GM18909 (cell line): Measurements from ENCODE around the gene USP33.
"Not testable (repeated sequence)": the region's sequence is repeated elsewhere in the genome, so short reads cannot be mapped to it uniquely, and the experiment has no call there.

Source experiments
- ATAC-seq: cut with Tn5 transposase; IDR thresholded peaks from one replicate; pipeline ENCODE4 v1.9.1; 2021; ENCODE audit warnings: mild to moderate bottlenecking; ENCODE audit not compliant: unreplicated experiment, poor library complexity

Gene USP33

DNA sequence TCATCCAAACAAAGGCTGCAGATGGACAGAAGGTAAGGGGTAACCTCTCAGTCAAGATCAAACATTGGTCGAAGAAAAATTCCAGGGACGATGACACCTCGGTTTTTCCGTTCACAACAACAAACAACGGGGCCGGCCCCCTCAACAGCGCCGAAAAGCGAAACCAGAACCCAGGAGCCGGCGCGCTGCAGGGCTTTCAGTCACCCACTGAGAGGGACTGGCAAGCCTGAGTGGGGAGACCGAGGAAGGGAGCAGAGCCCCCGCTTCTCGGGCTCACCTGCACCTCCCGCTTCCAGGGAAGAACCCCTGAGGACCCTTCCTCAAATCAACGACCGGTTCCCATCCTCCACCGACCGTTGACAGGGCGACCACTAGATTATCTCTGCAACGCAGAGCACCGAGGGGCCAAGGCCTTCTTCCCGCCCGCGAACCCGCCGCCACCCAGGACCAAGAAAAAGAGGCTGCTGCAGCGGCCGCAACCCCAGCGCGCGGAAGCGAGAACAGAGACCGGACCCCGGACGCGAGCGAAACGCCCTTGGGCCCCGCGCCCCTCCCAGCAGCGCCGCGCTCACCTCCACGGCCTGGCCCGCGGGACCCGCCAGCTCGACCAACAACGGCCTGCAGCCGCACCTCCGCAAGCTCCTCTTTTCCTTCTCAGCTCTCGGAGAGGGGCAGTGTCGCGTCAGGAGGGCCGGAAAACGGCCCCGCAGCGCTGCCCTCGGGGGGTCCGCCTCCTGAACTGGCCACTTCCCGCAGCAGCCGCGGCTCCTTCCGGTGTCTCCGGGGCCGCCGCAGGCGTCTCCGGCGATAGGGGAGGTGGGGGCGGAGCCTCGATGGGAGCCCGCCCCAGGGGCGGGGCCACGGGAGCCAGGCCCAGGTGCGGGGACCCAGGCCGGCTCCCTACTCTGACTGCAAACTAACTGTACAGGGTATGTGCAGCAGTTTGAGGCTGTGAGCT, at the start of gene USP33:
TSS of gene USP33 (minus strand) at position 782 of the 958 bp plus-strand sequence. CDS start 18,155 bp downstream, outside the sequence.
- peak; percentile 97 for ATAC-seq

GRCh38 chr1:77803371-77803770, 43.7 kb upstream of the USP33 start:
- no peak for ATAC-seq

GRCh38 chr1:77802026-77802425, 42.4 kb upstream of the USP33 start:
- no peak for ATAC-seq

GRCh38 chr1:77797991-77798390, 38.3 kb upstream of the USP33 start:
- ATAC-seq = no peak

DNA sequence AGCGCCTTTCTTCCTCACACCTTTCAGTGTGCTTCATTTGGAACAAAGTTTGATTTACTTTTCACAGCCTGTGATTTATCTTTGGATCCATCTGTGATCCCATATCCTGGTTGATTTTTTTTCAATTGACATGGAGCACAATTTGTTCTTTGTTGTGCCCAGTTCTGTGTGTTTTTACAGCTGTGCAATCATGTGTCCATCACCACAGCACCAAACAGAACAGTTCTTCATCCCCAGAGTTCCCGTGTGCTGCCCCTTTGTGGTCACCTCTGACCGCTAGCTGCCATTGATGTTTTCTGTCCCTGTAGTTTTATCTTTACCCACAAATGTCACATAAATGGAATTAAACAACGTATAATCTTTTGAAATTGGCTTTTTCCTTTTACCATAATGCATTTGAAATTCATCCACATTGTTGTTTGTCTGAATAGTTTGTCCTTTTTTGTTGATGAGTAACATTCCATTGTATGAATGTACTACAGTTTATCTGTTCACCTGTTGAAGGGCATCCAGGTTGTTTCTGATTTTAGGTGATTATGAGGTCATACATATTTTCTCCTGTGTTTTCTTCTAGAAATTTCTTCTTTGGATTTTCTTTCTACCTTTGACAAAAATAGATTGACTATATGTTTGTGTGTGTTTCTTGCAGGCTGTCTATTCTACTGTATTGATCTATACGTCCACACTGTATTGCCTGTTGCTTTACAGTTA, 37.2 kb upstream of the USP33 start:
- ATAC-seq = no peak

DNA sequence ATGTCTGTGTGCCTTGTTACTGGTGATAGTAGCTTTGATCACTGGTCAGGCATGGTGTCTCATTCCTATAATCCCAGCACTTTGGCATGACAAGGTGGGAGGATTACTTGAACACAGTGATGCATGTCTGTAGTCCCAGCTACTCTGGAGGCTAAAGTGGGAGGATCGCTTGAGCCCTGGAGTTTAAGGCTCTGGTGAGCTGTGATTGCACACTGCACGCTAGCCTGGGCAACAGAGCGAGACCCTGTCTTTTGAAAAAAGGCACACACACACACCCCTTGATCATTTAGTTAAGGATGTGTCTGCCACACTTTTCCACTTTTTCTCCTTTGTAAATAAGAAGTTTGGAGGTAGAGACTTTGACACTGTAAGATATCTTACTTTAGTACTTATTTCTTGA, 34.9 kb upstream of the USP33 start:
- ATAC-seq = no peak

GRCh38 chr1:77786093-77786741, 26.6 kb upstream of the USP33 start:
- not testable (repeated sequence) for ATAC-seq

- ATAC-seq = no peak
Observed at GRCh38 chr1:77783141-77783540, 23.5 kb upstream of the USP33 start.

DNA sequence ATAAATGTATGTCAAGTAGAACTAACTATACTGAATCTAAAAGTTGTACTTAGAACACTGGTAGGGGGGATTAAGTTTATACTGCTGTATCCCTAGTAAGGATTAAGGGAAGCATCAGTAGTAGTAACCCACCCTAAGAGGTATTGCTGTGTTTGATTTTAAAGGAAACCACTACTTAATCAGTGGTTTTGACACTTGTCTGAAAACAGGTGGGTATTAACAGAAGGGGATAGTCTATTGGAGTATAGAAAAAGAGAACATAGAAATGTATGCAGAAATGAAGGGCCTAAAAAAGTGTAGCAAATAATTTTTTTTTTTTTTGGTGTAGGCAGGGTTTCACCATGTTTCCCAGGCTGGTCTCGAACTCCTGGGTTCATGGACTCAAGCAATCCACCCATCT, 22.0 kb upstream of the USP33 start:
- no peak for ATAC-seq

DNA sequence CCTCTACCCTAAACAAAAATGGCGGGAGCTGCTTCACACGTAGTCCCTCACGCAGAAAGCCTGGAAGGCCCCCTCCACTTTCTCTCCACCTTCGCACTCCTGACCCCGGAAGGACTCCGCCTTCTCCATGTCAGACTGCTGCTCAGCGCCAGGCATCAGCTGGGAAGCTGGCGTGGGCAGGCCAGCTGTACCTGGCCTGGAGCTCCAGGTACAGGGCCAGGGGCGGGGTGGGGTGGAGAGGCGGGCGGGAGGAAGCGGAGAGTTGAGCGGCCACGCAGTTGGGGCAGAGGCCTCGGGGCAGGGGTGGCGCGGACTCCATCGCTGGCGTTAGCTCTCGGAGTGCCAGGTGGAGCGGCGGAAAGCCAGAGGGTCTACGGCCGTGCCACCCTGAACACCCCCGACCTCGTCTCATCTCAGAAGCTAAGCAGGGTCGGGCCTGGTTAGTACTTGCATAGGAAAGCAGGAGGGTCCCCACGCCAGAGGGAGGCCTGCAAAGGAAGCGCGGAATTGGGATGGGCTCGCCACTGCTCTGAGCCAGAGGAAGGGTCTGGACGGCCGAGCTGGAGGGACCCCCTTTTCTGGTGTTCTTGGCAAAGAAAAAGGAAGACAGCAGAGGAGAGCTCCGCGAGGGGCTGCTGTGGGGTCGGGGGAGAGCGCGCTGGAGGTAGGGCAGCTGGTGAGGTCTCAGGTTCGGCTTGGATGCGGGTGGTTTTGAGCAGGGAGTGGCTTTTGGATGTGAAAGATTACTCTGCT, 20.1 kb upstream of the USP33 start, which contains the start of gene MIGA1:
TSS of gene MIGA1 (plus strand) at position 121 of the 753 bp plus-strand sequence. CDS start 3,604 bp downstream, outside the sequence.
- peak; percentile 93 for ATAC-seq

DNA sequence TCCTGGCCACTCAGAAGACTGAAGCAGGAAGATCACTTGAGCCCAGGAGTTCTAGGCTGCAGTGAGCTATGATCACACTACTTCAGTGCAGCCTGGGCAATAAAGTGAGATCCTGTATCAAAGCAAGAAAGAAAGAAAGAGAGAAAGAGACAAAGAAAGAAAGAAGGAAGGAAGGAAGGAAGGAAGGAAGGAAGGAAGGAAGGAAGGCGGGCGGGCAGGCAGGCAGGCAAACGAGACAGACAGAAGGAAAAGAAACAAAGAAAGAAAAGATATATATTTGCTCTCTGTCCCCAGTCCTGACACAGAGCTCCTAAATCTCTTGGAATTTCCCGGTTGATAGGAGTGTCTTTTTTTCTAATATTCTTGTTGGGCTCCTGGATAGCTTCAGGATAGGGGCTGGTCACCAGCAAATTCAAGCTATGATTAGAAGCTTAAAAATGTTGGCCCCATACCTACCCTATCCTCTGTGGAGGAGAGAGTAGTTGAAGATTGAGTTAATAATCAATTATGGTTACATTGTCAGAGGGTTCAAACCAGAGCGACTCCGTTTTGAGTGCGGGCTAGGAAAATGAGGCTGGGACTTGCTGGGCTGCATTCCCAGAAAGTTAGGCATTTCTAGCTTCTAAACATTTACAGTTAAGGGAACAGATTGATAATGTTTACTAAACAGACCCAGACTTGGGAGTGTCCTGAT, 16.5 kb upstream of the USP33 start:
- ATAC-seq = no peak

DNA sequence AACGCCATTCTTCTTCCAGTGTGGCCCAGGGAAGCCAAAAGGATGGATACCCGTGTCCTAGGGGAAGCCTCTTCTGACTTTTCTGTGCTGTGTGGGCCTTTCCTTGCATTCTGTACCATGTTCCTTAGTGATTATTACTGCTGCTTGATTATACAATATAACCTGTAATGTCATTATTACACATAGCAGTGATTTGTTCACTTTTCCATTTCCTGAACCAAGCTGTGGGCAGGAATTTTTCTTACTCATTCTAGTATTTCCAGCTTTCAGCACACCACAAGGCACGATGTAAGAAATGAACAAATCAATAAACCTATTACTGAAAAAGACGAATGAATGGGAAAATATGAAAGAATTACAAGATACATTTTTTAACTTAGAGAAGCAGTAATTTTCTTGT, 8.4 kb upstream of the USP33 start:
- ATAC-seq = no peak

DNA sequence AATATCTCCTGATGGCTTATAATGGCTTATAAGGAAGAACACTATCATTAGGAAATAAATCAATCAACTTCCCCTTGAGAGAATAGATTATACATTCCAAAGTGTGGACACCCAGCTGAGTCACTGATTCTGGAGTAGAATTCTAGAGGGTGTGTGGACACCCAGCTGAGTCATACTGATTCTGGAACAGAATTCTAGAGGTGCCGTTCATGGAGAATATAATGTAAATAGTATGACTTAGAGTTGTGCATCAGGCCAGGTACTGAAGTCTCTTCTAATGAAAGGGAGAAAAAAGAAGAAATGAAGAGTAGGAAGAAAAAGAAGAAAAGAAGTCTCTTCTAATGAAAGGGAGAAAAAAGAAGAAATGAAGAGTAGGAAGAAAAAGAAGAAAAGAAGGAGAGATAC, 2.4 kb upstream of the USP33 start:
- no peak for ATAC-seq

DNA sequence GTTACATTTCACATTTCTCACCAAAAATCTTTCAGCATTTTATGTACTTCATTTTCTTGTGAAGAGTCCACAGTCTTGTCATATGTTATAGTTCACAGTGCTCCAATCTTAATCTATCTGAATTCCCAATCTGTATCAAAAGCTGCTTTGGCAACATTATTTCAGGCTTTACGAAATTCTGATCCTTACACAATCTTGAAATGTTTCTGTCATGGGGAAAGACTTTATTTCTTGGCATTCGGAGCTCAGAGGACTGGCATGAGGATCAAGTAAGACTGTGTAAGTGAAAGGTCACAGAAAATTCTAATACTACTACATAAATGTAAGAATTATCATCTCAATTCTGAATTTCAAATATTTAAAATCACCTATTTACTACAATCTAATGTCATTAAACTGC, 2.0 kb downstream of the USP33 start:
- no peak for ATAC-seq

GRCh38 chr1:77757066-77757584, 2.5 kb downstream of the USP33 start:
- no peak for ATAC-seq

- no peak for ATAC-seq
Observed at GRCh38 chr1:77756052-77756754, 3.4 kb downstream of the USP33 start.

DNA sequence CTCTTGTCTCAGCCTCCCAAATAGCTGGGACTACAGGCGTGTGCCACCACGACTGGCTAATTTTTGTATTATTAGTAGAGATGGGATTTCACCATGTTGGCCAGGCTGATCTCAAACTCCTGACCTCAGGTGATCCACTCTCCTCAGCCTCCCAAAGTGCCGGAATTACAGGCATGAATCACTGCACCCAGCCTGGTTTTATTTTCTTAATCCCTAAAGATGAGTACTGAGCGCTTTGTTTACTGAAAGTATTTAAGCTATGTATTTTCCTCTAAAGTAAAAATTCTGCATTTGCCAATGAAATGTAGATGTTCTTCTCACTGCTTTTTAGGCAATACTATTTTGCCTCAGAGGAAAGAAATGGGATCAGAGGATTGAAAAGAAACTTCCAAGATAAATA, 10.2 kb downstream of the USP33 start:
- not testable (repeated sequence) for ATAC-seq

DNA sequence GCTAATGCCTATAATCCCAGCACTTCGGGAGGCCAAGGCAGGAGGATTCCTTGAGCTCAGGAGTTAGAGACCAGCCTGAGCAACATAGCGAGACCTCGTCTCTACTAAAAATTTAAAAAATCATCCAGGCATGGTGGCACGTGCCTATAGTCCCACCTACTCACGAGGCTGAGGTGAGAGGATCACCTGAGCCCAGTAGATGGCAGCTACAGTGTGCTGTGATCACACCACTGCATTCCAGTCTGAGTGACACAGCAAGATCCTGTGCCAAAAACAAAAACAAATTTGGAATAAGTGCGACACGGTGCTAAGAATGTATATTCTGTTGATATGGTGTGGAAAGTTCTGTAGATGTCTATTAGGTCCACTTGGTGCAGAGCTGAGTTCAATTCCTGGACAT, 15.1 kb downstream of the USP33 start:
- no peak for ATAC-seq
